Muscle layer of duodenum (tissue), 2 donors: ENCODE results near the gene GBF1.

Experiments used
- H3K27ac ChIP-seq: one replicate; pipeline ENCODE4 v1.7.0; 2013; ENCODE audit warnings: mild to moderate bottlenecking, low read length
- H3K27me3 ChIP-seq: one replicate; pipeline ENCODE4 v1.7.0; 2013; ENCODE audit warnings: low read depth, mild to moderate bottlenecking, control low read depth, low read length
- H3K36me3 ChIP-seq, 2 donors: one replicate each; pipeline ENCODE4 v1.7.0; 2013; ENCODE audit warnings: low read length in 2 of 2, control low read depth in 1 of 2, mild to moderate bottlenecking in 1 of 2; ENCODE audit not compliant: insufficient read depth in 2 of 2, control insufficient read depth in 1 of 2
- H3K4me1 ChIP-seq, 2 donors: one replicate each; pipeline ENCODE4 v1.7.0; 2013; ENCODE audit warnings: low read length in 2 of 2, mild to moderate bottlenecking in 2 of 2, control low read depth in 1 of 2, moderate library complexity in 1 of 2; ENCODE audit not compliant: insufficient read depth in 2 of 2, control insufficient read depth in 1 of 2
- H3K4me3 ChIP-seq, 2 donors: one replicate each; pipeline ENCODE4 v1.7.0; 2013; ENCODE audit warnings: low read length in 2 of 2, low read depth in 1 of 2, mild to moderate bottlenecking in 1 of 2
- H3K9me3 ChIP-seq, 2 donors: one replicate each; pipeline ENCODE4 v1.7.0; 2013; ENCODE audit warnings: low read length in 2 of 2, control low read depth in 1 of 2, mild to moderate bottlenecking in 1 of 2; ENCODE audit not compliant: control insufficient read depth in 1 of 2
- donor health status: healthy.

Gene GBF1

DNA sequence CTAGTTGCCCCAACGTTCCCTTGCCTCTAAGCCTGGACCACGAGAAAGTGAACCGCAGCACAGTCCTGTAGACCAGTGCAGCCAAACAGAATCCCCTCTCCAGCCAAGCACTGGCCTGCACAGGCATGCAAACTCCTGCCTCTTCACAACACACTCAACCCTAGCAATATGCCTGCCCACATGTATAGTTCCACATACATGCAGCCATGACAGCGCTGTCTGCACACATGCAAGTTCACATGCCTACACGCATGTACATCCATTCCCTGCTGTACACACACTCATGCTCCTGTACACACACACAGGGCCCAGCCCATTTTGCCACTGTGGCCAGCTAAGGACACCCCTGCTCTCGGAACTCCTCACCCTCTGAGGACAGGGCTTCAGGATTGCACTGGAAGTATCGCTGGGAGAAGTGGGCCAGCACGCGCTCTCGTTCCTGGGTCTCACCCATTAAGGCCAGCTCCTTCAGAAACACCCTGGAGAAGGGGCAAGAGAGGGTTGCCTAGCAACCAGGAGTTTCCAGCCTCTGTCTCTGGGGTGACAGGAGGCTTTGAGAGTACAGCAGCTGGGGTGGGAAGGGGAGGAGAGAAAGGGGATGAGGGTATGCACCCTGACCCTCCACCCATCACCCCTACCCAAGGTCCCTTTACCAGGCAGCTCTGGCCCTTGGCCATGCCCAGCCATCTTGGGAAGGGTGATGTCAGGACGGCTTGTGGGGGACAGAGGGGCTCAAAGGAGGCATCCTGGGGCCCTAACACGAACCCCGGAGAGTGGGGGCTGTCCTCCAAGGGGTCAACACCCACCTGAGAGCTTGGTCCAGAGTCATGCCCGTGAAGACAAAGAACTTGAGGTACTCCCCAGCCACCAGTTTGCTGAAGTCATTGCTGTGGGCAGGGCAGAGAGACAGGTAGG lies 166.3 kb downstream of the GBF1 start:
- Histone ChIP-seq H3K9me3 (no peaks in the 10 kb centered on the region), H3K27me3 (peaks cover 30% of the 10 kb centered on the region), H3K4me3 (no peak overlapping the region), H3K4me1 (peaks cover 0 to 20% of the 10 kb centered on the region in 2 donors), H3K36me3 (no peaks in the 10 kb centered on the region), H3K27ac (no peak overlapping the region)

DNA sequence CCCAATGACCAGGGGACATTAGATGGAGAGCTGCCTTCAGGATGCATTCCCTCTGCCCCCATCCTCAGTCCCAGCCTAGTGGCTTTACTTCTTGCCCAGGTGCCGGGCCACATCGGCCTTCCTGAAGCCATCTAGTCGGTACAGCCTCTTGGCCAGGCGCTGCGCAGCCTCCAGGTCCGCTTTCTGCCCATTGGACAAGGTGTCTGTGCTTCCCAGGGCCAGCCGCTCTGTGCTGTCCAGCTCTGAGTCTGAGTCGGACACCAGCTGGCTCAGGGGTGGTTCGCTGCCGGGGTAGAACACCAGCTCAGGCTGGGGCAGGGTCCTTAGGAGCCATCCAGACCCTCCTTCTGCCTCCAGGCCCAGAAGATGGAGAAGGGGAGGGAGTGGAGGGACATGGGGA lies 167.0 kb downstream of the GBF1 start:
- no peaks in the 10 kb centered on the region for H3K9me3 ChIP-seq
- peaks cover 33% of the 10 kb centered on the region for H3K27me3 ChIP-seq
- no peak overlapping the region for H3K4me3 ChIP-seq
- H3K4me1 ChIP-seq, result peaks cover 0 to 20% of the 10 kb centered on the region in 2 donors
- H3K27ac ChIP-seq, result no peak overlapping the region
- H3K36me3 ChIP-seq, result no peaks in the 10 kb centered on the region

DNA sequence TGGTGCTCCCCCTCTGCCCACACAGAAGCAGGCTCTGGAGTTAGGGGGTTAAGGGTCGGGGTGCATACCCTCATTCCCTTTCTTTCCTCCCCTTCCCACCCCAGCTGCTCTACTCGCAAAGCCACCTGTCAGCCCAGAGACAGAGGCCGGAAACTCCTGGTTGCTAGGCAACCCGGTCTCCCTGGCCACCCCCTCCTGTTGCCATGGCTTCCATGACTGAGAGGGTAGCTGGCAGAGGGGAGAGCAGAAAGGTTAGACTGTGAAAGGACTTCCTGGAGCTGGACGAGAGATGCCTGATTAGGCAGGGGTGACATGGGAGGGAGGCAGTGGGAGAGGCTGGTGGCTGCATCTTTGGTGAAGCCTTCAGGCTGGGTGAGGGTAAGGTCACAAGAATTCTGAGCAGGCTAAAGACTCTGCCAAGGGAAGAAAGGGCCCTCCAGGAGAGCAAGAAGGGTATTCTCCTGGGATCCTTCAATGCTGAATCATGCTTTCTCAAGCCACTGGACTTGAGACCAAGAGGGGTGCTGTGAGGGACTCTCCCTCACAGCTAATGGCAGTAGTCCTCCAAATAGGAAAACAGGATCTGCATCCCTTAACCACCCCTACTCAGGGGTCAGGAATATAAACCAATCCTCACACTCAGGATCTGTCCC lies 167.8 kb downstream of the GBF1 start:
- no peak overlapping the region for H3K4me3 ChIP-seq
- H3K27me3 ChIP-seq, result peaks cover 42% of the 10 kb centered on the region
- no peaks in the 10 kb centered on the region for H3K9me3 ChIP-seq
- peaks cover 0 to 20% of the 10 kb centered on the region in 2 donors for H3K4me1 ChIP-seq
- no peak overlapping the region for H3K27ac ChIP-seq
- no peaks in the 10 kb centered on the region for H3K36me3 ChIP-seq

GRCh38 chr10:102413806-102414561 lies 168.7 kb downstream of the GBF1 start:
- H3K27ac ChIP-seq, result no peak overlapping the region
- no peaks in the 10 kb centered on the region for H3K36me3 ChIP-seq
- H3K4me3 ChIP-seq, result no peak overlapping the region
- H3K9me3 ChIP-seq, result no peaks in the 10 kb centered on the region
- peaks cover 0 to 21% of the 10 kb centered on the region in 2 donors for H3K4me1 ChIP-seq
- peaks cover 44% of the 10 kb centered on the region for H3K27me3 ChIP-seq

- Histone ChIP-seq H3K27me3 (peaks cover 39% of the 10 kb centered on the region), H3K4me1 (peaks cover 2 to 22% of the 10 kb centered on the region in 2 donors), H3K27ac (no peak overlapping the region), H3K36me3 (no peaks in the 10 kb centered on the region), H3K4me3 (no peak overlapping the region), H3K9me3 (no peaks in the 10 kb centered on the region)
Observed at GRCh38 chr10:102414749-102415148, 169.4 kb downstream of the GBF1 start.

DNA sequence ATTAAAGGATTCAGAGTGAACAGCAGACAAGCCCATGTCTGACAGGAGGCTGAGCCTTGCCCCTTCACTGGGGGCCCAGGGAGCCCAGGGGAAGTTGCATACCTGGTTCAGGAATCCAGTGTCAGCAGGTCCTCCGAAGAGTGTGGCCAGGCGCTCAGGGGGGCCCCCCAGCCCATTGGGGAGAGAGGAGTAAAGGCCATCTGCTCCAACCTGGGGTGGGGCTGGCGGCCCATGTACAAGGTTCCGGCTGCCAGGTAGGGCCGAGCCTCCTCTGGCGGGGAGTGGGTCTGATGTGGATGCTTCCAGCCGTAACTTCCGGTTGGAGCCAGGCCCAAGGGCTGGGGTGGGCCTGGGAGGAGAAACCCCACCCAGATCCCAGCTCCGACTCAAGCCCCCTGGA lies 171.0 kb downstream of the GBF1 start:
- H3K4me3 ChIP-seq, result no peak overlapping the region
- H3K4me1 ChIP-seq, result peaks cover 7 to 17% of the 10 kb centered on the region in 2 donors
- no peaks in the 10 kb centered on the region for H3K9me3 ChIP-seq
- H3K36me3 ChIP-seq, result no peaks in the 10 kb centered on the region
- H3K27me3 ChIP-seq, result peaks cover 24% of the 10 kb centered on the region
- H3K27ac ChIP-seq, result no peak overlapping the region

DNA sequence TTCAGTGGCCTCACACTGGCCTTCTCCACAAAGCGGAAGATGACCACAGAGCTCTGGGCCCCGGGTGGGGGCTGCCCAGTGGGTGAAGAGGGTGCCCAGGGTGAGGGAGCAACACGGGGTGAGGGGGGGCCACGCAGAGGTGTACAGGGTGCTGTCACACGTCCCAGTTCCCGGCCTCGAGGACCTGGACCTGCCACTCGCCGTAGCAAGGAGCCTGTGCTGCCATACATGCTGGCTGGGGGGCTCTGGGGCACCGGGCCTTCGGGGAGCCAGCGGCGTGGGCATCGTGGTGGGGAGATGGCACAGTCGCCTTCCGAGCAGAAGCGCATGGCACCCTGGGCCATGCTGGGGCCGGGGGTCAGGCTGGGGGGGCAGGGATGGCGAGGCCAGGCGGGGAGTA lies 171.4 kb downstream of the GBF1 start:
- peaks cover 7 to 19% of the 10 kb centered on the region in 2 donors for H3K4me1 ChIP-seq

DNA sequence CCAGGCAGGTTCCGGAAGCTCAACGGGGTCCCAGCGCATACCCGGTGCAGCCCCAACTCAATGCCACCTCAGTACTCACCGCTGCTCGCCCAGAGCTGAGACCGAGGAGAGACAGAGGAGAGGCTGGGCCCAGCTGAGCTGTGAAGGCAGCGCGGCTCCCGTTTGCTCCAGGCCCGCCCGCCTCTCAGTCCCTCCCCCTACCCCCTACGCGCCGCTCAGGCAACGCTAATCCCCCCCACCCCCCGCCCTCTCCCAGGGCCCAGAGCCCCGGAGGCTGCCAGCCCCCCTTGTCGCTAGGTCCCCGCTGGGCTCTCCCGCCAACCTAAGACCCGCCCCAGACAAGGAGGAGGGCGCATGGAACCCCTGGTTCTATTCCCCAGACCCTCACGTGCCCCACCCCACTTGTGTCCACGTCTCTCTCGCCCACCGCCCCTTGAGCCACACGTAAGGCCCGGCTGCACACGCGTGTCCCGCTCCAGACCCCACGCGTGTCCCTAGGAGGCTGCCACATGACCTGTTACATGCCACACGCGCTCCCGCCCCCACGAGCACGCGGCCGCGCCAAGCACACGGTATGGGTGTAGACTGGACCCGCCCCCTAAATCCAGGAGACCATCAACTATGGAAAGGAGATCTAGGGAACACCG lies 173.4 kb downstream of the GBF1 start, which contains the start of gene PSD:
TSS of gene PSD (minus strand) at position 164 of the 647 bp plus-strand sequence. CDS start 1,747 bp downstream, outside the sequence.
- no peaks in the 10 kb centered on the region for H3K9me3 ChIP-seq
- H3K27ac ChIP-seq, result no peak within 1 kb of the TSS
- peaks cover 14% of the 10 kb centered on the region for H3K27me3 ChIP-seq
- H3K36me3 ChIP-seq, result peaks cover 3 to 8% of the 10 kb centered on the region in 2 donors
- peak within 1 kb of the TSS; percentile 86 to 97 for H3K4me3 ChIP-seq
- peaks cover 11 to 39% of the 10 kb centered on the region in 2 donors for H3K4me1 ChIP-seq

More for the DNA sequence above, 171.4 kb downstream of the GBF1 start:
- Histone ChIP-seq H3K9me3 (no peaks in the 10 kb centered on the region), H3K4me3 (no peak overlapping the region), H3K36me3 (no peaks in the 10 kb centered on the region), H3K27ac (no peak overlapping the region), H3K27me3 (peaks cover 20% of the 10 kb centered on the region)

GRCh38 chr10:102419269-102420180 lies 174.2 kb downstream of the GBF1 start:
- peaks cover 11 to 39% of the 10 kb centered on the region in 2 donors for H3K4me1 ChIP-seq
- peaks cover 14% of the 10 kb centered on the region for H3K27me3 ChIP-seq
- H3K27ac ChIP-seq, result peak overlapping the region; percentile 73

GRCh38 chr10:102420181-102420713 lies 174.9 kb downstream of the GBF1 start:
- Histone ChIP-seq H3K9me3 (no peaks in the 10 kb centered on the region), H3K4me3 (peak overlapping the region; percentile 86 to 97), H3K27me3 (peaks cover 14% of the 10 kb centered on the region), H3K4me1 (peaks cover 11 to 39% of the 10 kb centered on the region in 2 donors), H3K36me3 (peaks cover 10 to 15% of the 10 kb centered on the region in 2 donors), H3K27ac (peak overlapping the region; percentile 73)

More at GRCh38 chr10:102419269-102420180, 174.2 kb downstream of the GBF1 start:
- peaks cover 10% of the 10 kb centered on the region in 2 donors for H3K36me3 ChIP-seq
- peak overlapping the region; percentile 86 to 97 for H3K4me3 ChIP-seq
- no peaks in the 10 kb centered on the region for H3K9me3 ChIP-seq
